HEK293T (cell line): Measurements from ENCODE around the gene DHRSX.
"Not testable (repeated sequence)": the region's sequence is repeated elsewhere in the genome, so short reads cannot be mapped to it uniquely, and the experiment has no call there.

Experiments used
- CTCF ChIA-PET: fragments of 350-600 bp; formaldehyde crosslinking; extraction: SDS; loops from one replicate; lab custom pipeline; 2021; ENCODE audit warnings: antibody characterized with exemption, inconsistent platforms; lab: Yijun Ruan, JAX
- POLR2A ChIA-PET: fragments of 350-600 bp; formaldehyde crosslinking; extraction: SDS; loops from one replicate; lab custom pipeline; 2020; ENCODE audit warnings: antibody characterized with exemption, inconsistent platforms; lab: Yijun Ruan, JAX
- DNase-seq: peaks from one replicate; pipeline ENCODE4 v3.0.0; 2012; ENCODE audit warnings: mixed read lengths; ENCODE audit errors: extremely low spot score
- ARNT ChIP-seq: fragments of 450-650 bp; IDR thresholded peaks from 2 replicates; pipeline ENCODE4 v1.6.1; 2017; ENCODE audit warnings: mild to moderate bottlenecking
- BHLHE40 ChIP-seq: fragments of 450-650 bp; IDR thresholded peaks from 2 replicates; pipeline ENCODE4 v1.6.1; 2016; ENCODE audit warnings: mild to moderate bottlenecking, moderate library complexity, borderline replicate concordance
- CTBP1 ChIP-seq: fragments of 450-650 bp; IDR thresholded peaks from 2 replicates; pipeline ENCODE4 v1.6.1; 2016; ENCODE audit warnings: borderline replicate concordance
- ELF4 ChIP-seq: fragments of 450-650 bp; IDR thresholded peaks from 2 replicates; pipeline ENCODE4 v1.6.1; 2017; ENCODE audit warnings: antibody characterized with exemption
- FOXA1 ChIP-seq: fragments of 450-650 bp; IDR thresholded peaks from 2 replicates; pipeline ENCODE4 v1.6.1; 2016; ENCODE audit warnings: mild to moderate bottlenecking
- FOXK2 ChIP-seq: fragments of 450-650 bp; IDR thresholded peaks from 2 replicates; pipeline ENCODE4 v1.6.1; 2016; ENCODE audit warnings: mild to moderate bottlenecking
- FOXM1 ChIP-seq: fragments of 450-650 bp; IDR thresholded peaks from 2 replicates; pipeline ENCODE4 v1.6.1; 2017; ENCODE audit warnings: mild to moderate bottlenecking, borderline replicate concordance
- HDGF ChIP-seq: fragments of 450-650 bp; IDR thresholded peaks from 2 replicates; pipeline ENCODE4 v1.6.1; 2017; ENCODE audit warnings: antibody characterized with exemption, borderline replicate concordance
- L3MBTL2 ChIP-seq: fragments of 450-650 bp; conservative IDR thresholded peaks from 2 replicates; pipeline ENCODE4 v1.6.1; 2016; ENCODE audit warnings: mild to moderate bottlenecking
- LEF1 ChIP-seq: fragments of 450-650 bp; IDR thresholded peaks from 2 replicates; pipeline ENCODE4 v1.6.1; 2017; ENCODE audit warnings: mild to moderate bottlenecking, borderline replicate concordance
- NFRKB ChIP-seq: fragments of 450-650 bp; IDR thresholded peaks from 2 replicates; pipeline ENCODE4 v1.6.1; 2016; ENCODE audit warnings: mild to moderate bottlenecking, moderate library complexity
- PKNOX1 ChIP-seq: fragments of 450-650 bp; IDR thresholded peaks from 2 replicates; pipeline ENCODE4 v1.6.1; 2016
- SP1 ChIP-seq: fragments of 450-650 bp; IDR thresholded peaks from 2 replicates; pipeline ENCODE4 v1.6.1; 2017
- SUZ12 ChIP-seq: fragments of 450-650 bp; IDR thresholded peaks from 2 replicates; pipeline ENCODE4 v1.6.1; 2016; ENCODE audit warnings: mild to moderate bottlenecking
- TARDBP ChIP-seq: fragments of 450-650 bp; IDR thresholded peaks from 2 replicates; pipeline ENCODE4 v1.6.1; 2016
- ZNF384 ChIP-seq: fragments of 450-650 bp; IDR thresholded peaks from 2 replicates; pipeline ENCODE4 v1.6.1; 2016

The DHRSX gene

GRCh38 chrX:2425286-2426071 lies 75.3 kb downstream of the DHRSX start:
- no peak for TF ChIP-seq SP1
- TF ChIP-seq FOXM1: no peak
- no peak for TF ChIP-seq ARNT
- no peak for TF ChIP-seq BHLHE40
- TF ChIP-seq FOXA1: no peak
- POLR2A ChIA-PET: no interaction called here
- no peak for DNase-seq
- CTCF ChIA-PET: no interaction called here

DNA sequence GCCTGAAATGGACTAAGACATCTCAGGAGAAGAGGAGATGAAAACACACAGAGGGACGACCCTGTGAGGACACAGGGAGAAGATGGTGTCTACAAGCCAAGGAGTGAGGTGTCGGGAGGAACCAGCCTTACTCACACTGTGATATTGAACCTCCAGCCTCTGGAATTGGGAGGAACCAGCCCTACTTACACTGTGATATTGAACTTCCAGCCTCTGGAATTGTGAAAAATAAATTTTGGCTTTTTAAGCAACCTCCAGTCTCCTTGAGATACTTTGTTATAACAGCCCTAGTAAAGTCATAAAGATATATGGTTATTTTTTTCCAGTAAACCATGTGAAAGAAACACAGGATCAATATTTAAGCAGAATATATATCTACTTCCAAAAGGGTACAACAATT lies 76.5 kb downstream of the DHRSX start:
- ChIA-PET POLR2A (no interaction called here), CTCF (no interaction called here)
- no peak for DNase-seq
- TF ChIP-seq BHLHE40 (no peak), LEF1 (no peak), SUZ12 (no peak), FOXA1 (no peak), ARNT (no peak), FOXM1 (no peak), HDGF (no peak), CTBP1 (no peak), L3MBTL2 (no peak), FOXK2 (no peak), ELF4 (no peak), SP1 (no peak)

DNA sequence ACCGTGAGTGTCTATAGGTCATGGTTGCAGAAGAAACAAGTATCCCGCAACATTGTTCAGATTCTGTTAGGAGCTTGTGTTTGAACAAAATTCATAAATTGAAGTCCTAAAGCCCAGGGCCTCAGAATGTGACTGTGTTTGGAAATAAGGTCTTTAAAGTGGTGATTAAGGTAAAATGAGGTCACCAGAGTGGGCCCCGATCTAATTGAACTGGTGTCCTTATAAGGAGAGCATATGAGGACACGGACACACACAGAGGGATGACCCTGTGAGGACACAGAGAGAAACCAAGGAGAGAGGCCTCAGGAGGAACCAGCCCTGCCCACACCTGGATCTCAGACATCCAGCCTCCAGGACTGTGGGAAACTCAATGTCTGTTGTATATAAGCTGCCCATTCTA lies 76.9 kb downstream of the DHRSX start:
- ChIA-PET CTCF (no interaction called here), POLR2A (no interaction called here)
- no peak for DNase-seq
- TF ChIP-seq ZNF384 (no peak), TARDBP (no peak), L3MBTL2 (no peak), NFRKB (no peak), BHLHE40 (no peak), SP1 (no peak), LEF1 (no peak), HDGF (no peak), SUZ12 (no peak), ARNT (no peak), FOXK2 (no peak), CTBP1 (no peak)

GRCh38 chrX:2423282-2423681 lies 77.5 kb downstream of the DHRSX start:
- no peak for DNase-seq
- CTCF ChIA-PET: no interaction called here
- POLR2A ChIA-PET: no interaction called here
- no peak for TF ChIP-seq NFRKB
- no peak for TF ChIP-seq ELF4
- TF ChIP-seq PKNOX1: no peak
- no peak for TF ChIP-seq ARNT
- TF ChIP-seq BHLHE40: no peak
- no peak for TF ChIP-seq FOXK2
- TF ChIP-seq TARDBP: no peak
- TF ChIP-seq FOXA1: no peak
- no peak for TF ChIP-seq SP1
- TF ChIP-seq CTBP1: no peak
- TF ChIP-seq L3MBTL2: no peak

DNA sequence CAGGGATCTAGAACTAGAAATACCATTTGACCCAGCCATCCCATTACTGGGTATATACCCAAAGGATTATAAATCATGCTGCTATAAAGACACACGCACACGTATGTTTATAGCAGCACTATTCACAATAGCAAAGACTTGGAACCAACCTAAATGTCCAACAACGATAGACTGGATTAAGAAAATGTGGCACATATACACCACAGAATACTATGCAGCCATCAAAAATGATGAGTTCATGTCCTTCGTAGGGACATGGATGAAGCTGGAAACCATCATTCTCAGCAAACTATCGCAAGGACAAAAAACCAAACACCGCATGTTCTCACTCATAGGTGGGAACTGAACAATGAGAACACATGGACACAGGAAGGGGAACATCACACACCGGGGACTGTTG lies 81.4 kb downstream of the DHRSX start:
- DNase-seq, CTCF ChIA-PET, POLR2A ChIA-PET: not testable (repeated sequence)

GRCh38 chrX:2418000-2418399 lies 82.8 kb downstream of the DHRSX start:
- no peak for DNase-seq
- no peak for TF ChIP-seq FOXM1
- TF ChIP-seq CTBP1: no peak
- TF ChIP-seq FOXK2: no peak
- no peak for TF ChIP-seq ARNT
- no peak for TF ChIP-seq SUZ12
- TF ChIP-seq FOXA1: no peak
- TF ChIP-seq LEF1: no peak
- no peak for TF ChIP-seq TARDBP
- TF ChIP-seq PKNOX1: no peak
- no peak for TF ChIP-seq L3MBTL2
- POLR2A ChIA-PET: no interaction called here
- CTCF ChIA-PET: no interaction called here

GRCh38 chrX:2416851-2417604 lies 83.7 kb downstream of the DHRSX start:
- CTCF ChIA-PET: no interaction called here
- no peak for DNase-seq
- POLR2A ChIA-PET: no interaction called here
- TF ChIP-seq ARNT (no peak), PKNOX1 (no peak), ELF4 (no peak), SUZ12 (no peak), SP1 (no peak), L3MBTL2 (no peak), LEF1 (no peak), NFRKB (no peak), HDGF (no peak), ZNF384 (no peak), CTBP1 (no peak), BHLHE40 (no peak), FOXA1 (no peak), FOXM1 (no peak), TARDBP (no peak), FOXK2 (no peak)
